ENCODE data around the gene MACROD2.

Gene MACROD2

GRCh38 chr20:14282140-14282539 is 286.8 kb downstream of the MACROD2 start:
- no peak for TF ChIP-seq ZNF248 (tag by site-specific recombination; IDR thresholded peaks at IDR 0.05)
- TF ChIP-seq ZNF600 (tag by site-specific recombination; IDR thresholded peaks at IDR 0.05) = no peak
- no peak for TF ChIP-seq ZNF169 (tag by site-specific recombination; IDR thresholded peaks at IDR 0.05)
- TF ChIP-seq ZNF768 (tag by site-specific recombination; IDR thresholded peaks at IDR 0.05) = no peak
- TF ChIP-seq ZNF677 (tag by site-specific recombination; IDR thresholded peaks at IDR 0.05) = no peak
- no peak for TF ChIP-seq ZNF211 (tag by site-specific recombination; IDR thresholded peaks at IDR 0.05; ENCODE audit: low read depth)
- TF ChIP-seq ZNF548 (tag by site-specific recombination; IDR thresholded peaks at IDR 0.05) = no peak
- no peak for TF ChIP-seq ZNF341 (tag by site-specific recombination; IDR thresholded peaks at IDR 0.05; ENCODE audit: low read depth)
- TF ChIP-seq, protein P1, sequence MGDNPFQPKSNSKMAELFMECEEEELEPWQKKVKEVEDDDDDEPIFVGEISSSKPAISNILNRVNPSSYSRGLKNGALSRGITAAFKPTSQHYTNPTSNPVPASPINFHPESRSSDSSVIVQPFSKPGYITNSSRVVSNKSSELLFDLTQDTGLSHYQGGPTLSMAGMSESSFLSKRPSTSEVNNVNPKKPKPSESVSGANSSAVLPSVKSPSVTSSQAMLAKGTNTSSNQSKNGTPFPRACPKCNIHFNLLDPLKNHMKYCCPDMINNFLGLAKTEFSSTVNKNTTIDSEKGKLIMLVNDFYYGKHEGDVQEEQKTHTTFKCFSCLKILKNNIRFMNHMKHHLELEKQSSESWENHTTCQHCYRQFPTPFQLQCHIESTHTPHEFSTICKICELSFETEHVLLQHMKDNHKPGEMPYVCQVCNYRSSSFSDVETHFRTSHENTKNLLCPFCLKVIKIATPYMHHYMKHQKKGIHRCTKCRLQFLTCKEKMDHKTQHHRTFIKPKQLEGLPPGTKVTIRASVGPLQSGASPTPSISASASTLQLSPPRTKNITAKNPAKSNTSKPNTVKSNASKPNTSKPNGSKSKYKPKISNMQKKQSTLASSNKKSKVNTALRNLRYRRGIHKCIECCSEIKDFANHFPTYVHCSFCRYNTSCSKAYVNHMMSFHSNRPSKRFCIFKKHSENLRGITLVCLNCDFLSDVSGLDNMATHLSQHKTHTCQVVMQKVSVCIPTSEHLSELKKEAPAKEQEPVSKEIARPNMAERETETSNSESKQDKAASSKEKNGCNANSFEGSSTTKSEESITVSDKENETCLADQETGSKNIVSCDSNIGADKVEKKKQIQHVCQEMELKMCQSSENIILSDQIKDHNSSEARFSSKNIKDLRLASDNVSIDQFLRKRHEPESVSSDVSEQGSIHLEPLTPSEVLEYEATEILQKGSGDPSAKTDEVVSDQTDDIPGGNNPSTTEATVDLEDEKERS (tag by site-specific recombination; IDR thresholded peaks at IDR 0.05) = no peak
- no peak for TF ChIP-seq KLF17 (tag by site-specific recombination; IDR thresholded peaks at IDR 0.05)
- TF ChIP-seq KLF1 (tag by site-specific recombination; IDR thresholded peaks at IDR 0.05) = no peak
- no peaks in the 10 kb centered on the region for H3K4me1 ChIP-seq (ENCODE audit: control insufficient read depth, insufficient read depth, low read length)
- ChIA-PET POLR2A (no interaction called here), CTCF (interaction anchor here (0.6 kb wide), 1 partner anchor 209 kb away, joined by 4 read pairs; no protein-coding TSS in a partner anchor)
- no peaks in the 10 kb centered on the region for H3K36me3 ChIP-seq (ENCODE audit: control insufficient read depth in 2 of 2, insufficient read depth in 1 of 2, low read length in 2 of 2)
- H3K27ac ChIP-seq (ENCODE audit: extremely low read depth, low read depth, low read length) = no peak overlapping the region
- no peaks in the 10 kb centered on the region for H3K9me3 ChIP-seq (ENCODE audit: control insufficient read depth, insufficient read depth, low read depth, low read length)
- no peak overlapping the region for H3K4me3 ChIP-seq (ENCODE audit: low read depth, low read length)

GRCh38 chr20:14284443-14284842 is 289.1 kb downstream of the MACROD2 start:
- CTCF ChIA-PET = no interaction called here
- TF ChIP-seq OSR2 (tag by site-specific recombination; IDR thresholded peaks at IDR 0.05) (no peak), ZNF624 (tag by site-specific recombination; IDR thresholded peaks at IDR 0.05) (no peak), ZNF792 (tag by site-specific recombination; IDR thresholded peaks at IDR 0.05) (no peak), ZBTB17 (tag by site-specific recombination; IDR thresholded peaks at IDR 0.05) (no peak), SALL2 (tag by site-specific recombination; IDR thresholded peaks at IDR 0.05; ENCODE audit: borderline replicate concordance) (no peak)
- TF ChIP-seq, protein P2, sequence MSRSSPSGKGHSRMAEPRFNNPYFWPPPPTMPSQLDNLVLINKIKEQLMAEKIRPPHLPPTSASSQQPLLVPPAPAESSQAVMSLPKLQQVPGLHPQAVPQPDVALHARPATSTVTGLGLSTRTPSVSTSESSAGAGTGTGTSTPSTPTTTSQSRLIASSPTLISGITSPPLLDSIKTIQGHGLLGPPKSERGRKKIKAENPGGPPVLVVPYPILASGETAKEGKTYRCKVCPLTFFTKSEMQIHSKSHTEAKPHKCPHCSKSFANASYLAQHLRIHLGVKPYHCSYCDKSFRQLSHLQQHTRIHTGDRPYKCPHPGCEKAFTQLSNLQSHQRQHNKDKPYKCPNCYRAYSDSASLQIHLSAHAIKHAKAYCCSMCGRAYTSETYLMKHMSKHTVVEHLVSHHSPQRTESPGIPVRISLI (tag by site-specific recombination; IDR thresholded peaks at IDR 0.05) = no peak
- no peaks in the 10 kb centered on the region for H3K36me3 ChIP-seq (ENCODE audit: control insufficient read depth in 2 of 2, insufficient read depth in 1 of 2, low read length in 2 of 2)
- POLR2A ChIA-PET = no interaction called here
- H3K4me3 ChIP-seq (ENCODE audit: low read depth, low read length) = no peak overlapping the region
- no peaks in the 10 kb centered on the region for H3K4me1 ChIP-seq (ENCODE audit: control insufficient read depth, insufficient read depth, low read length)
- no peaks in the 10 kb centered on the region for H3K9me3 ChIP-seq (ENCODE audit: control insufficient read depth, insufficient read depth, low read depth, low read length)
- no peak overlapping the region for H3K27ac ChIP-seq (ENCODE audit: extremely low read depth, low read depth, low read length)
